Effector CD4-positive, alpha-beta T cell (primary cell): ENCODE measurements around the gene OTOG.

Experiments
- DNase-seq: peaks from one replicate; pipeline ENCODE4 v3.0.0-alpha.2; 2020

OTOG gene

DNA sequence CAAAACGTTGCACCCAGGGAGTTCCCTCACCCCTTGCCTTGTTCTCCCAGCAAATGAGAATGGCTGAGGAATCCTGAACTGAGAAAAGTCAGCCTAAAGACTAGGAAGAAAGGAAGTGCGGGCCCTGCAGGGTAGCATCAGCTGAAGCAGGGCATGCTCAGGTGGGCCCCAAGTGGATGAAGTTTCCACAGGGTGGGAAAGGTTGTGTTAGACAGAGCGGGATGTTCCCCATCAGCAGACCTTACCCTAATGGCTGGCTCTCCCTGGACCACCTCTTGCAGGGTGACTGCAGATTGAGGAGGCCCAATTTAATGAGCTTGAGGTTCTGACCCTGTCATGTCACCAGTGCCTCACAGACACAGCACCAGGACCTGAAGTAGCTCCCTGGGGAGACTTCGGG, 90.8 kb downstream of the OTOG start:
- DNase-seq: no peak

DNA sequence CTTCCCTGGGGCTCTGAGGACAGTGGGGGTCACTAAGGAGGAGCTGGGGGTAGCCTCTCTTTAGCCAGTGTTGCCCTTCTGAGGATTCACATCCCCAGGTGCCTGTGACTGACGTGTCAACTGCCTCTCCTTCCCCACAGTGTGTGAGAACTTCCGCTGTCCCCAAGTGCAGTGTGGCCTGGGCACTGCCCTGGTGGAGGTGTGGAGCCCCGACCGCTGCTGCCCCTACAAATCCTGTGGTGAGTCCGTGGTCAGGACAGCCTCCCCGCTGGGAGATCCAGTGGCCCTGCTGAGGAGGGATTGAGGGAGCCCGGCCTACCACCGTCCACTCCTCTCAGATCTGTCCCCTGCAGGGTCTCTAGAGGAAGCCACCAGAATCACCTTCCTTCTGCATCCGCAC, 91.3 kb downstream of the OTOG start:
- no peak for DNase-seq

DNA sequence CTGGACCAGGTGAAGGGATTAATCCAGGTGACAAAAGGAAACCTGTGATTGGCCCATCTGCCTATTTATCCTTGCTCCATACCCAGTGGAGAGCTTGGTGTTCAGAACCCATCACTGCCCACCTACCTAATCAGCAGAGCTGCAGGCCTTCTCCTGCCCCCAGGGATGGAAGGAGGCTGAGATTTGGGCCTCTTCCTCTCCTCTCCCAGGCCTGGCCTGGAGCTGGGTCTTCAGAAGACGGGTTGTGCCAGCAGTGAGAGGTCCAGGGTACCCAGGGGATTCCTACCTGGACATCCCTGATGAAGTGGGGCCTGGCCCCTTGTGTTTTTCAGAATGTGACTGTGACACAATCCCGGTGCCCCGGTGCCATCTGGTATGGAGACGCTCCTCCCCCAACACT, 92.0 kb downstream of the OTOG start:
- no peak for DNase-seq

DNA sequence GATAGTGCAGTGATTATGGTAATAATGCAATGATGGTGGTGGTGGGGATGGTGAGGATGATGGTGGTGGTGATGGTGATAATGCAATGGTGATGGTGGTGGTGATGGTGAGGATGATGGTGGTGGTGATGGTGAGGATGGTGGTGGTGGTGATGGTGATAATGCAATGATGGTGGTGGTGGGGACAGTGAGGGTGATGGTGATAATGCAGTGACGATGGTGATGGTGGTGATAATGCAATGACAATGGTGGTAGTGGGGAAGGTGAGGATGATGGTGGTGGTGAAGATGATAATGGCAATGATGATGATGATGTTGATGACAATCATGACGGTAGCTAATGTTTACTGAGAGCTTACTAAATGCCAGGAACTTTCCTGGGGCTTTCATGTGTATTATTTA, 92.7 kb downstream of the OTOG start:
- no peak for DNase-seq

DNA sequence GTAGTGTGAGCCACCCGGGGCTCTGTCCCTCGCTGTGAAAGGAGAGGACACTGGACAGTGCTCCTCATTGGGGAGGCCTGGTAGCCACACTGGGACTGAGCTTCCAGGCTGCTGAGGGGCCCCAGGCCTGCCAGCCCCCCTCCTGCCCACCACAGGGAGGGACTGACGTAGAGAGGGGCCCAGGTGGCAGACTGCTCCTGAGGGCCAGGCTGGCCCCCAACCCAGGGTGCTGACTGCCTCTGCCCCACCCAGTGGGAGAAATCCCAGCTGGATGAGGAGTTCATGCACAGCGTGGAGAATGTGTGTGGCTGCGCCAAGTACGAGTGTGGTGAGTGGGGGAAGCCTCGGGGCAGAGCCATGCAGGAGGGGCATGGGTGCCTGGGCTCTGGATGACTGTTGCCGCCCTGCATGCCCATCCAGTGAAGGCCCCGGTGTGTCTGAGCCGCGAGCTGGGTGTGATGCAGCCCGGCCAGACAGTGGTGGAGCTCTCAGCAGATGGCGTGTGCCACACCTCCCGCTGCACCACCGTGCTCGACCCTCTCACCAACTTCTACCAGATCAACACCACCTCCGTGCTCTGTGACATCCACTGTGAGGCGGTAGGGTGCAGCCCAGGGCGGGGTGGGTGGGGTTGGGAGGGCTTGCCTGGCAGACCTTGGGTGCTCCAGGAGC, 93.6 kb downstream of the OTOG start:
- DNase-seq: no peak

DNA sequence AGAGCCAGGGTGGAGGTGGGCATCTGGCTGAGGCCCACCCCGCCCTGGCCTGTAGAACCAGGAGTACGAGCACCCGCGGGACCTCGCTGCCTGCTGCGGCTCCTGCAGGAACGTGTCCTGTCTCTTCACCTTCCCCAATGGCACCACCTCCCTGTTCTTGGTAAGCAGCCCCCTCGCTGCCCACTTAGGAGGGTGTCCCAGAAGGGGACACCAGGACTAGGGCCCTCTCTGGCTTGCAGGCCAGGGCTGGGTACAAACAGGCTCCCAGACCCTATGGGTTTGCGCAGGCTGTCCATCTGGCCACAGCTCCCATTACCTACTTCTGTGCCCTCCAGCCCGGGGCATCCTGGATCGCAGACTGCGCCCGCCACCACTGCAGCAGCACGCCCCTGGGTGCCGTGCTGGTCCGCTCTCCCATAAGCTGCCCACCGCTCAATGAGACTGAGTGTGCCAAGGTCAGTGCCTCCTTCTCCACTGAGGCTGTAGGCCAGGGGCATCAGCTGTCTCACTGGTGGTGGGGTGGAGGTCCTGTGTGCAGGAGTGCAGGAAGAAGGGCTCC, 94.8 kb downstream of the OTOG start:
- no peak for DNase-seq

DNA sequence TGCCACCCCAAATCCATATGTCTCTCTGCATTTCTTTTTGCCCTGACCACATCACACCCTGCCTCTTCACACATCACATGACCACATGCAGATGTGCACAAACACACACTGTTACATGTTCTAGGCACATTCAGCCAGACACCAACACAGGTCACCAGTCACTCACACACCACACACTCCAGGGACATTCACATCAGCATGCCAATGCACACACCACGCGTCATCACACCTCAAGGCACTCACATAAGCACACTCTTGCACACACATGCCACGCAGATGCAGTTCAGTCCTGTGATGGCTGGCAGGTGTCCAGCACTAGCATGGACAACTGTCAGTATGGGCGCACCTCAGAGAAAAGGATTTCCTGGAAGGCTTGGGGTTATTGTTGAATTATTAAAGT, 95.3 kb downstream of the OTOG start:
- DNase-seq: no peak

DNA sequence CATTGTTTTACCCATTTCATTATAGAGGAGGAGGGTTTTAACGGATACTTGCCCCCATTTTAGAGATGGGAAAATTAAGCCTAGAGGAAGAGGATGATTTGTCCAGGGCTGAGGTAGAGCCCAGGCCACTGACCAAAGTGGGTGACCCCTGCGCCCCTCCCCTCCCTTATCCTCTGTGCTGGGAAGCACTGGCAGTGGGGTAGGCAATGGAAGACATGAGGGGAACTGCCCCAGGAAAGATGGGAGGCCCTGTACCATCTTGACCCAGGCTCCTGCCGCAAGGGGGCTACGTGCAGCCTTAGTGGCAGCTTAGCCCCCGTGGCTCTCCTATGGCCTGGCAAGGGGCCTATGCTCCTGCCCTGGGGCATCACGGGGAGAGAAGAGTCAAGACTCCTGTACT, 95.9 kb downstream of the OTOG start:
- DNase-seq: no peak

DNA sequence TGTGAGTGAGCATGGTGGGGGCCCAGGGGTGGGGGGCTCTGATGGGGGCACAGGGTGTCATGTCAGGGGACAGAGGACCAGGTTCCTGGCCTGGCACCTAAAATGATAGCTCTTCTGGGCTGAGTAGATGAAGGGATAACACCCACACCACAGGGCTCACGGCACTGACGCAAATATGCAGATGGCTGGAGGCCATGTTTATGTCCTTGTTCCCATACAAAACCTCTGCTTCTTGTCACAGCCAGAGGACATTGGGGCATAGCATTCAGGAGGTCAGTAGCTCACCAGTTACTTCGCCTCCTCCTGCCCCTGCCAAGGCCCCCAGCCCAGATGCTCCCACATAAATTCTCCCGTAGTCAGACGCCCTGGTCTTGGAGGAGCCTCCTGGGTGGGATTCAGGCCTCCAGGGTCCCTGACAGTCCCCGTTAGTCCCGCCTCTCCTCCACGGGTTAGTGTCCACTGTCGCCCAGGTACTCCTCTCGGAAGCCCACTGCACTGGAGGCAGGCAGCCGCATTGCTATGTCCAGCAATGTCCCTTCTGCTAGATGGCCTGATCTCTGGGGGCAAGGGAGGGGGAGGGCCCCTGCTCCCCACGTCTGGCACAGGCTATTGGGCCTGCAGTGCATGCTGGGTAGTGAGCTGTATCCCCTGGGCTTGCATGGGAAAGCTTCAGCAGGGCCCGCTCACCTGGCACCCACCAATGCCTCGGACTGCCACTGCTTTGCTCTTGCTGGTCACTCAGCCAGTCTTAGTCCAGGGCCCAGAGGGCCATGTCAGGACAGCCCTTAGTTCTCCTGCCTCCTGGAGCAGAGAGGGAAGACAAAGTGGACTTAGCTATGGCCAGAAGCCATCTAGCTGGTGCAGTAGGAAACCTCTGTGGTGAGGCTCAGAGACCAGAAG, 96.7 kb downstream of the OTOG start:
- DNase-seq: no peak

DNA sequence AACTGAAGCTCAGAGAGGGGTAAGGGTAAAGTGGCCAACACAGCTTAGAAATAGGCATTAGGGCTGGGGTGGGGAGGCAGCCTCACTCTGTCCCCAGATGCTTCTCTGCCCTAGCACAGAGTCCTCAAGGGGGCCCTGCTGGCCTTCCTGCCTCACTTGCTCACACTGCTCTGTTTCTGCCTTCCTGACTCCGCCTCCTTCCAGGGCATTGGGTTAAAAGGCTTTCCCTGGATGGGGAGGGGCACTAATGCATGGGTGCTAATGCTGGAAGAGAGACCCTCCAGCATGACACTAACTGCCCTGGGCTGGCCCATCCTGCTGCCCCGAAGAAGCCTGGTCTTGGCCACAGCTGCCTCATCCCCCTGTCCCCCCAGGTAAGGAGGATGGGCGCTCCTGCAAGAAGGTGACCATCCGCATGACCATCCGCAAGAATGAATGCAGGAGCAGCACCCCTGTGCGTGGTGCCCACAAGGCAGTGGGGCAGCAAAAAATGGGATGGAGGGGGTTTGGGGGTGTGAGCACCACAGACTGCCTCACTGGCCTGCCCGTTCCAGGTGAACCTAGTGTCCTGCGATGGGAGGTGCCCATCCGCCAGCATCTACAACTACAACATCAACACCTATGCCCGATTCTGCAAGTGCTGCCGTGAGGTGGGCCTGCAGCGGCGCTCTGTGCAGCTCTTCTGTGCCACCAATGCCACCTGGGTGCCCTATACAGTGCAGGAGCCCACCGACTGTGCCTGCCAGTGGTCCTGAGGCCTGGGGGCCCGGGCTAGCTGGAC, 98.3 kb downstream of the OTOG start:
- no peak for DNase-seq

DNA sequence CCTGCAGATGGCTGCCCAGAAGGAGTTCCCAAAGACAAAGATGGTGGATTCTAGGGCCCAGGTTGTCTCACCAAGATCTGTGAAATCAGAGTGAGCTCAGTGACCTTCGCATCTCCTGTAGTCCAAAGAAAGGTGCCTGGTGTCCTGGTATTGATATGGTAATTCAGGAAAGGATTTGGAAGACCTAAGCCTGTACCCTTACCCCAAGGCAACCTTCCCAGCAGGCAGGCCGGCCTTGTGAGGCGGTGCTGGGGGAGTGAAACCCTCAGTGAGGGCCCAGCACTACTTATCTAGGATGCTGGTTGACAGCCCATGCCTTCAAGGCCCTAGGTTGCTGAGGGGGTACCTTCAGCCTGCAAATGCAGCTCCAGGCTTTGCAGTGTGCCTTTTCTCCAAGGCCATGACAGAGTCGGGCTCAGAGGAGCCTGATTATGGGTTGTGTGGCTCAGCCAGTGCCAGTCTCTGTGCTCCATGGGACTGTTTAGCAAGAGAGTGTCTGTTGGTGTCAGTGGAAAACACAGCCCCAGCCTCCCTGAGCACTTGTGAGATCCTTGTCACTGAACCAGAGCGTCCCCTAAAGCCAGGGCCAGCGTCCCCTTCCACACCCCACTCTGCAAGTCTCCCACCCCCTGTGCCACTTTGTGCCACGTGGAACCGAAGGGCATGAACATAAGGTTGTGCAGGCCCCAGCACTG, 99.5 kb downstream of the OTOG start:
- DNase-seq: no peak

DNA sequence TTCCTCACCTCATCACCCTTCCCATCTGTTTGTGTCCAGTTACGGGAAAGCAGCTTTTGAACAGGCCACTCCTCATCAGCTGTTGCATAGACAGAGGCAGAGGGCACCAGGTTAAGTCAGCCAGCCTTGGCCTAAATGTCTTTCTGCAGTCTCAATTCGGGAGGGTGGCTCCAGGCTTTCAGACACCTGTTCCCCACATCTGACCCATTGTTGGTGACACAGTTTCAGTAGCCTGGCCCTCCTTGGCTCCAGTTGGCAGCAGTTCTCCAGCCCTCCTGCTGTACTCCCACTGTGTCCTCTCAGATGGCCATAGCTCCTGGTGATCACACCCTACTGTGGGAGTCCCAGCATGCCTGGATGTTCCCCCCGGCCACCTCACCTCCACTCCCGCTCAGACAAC, 101.5 kb downstream of the OTOG start:
- no peak for DNase-seq

DNA sequence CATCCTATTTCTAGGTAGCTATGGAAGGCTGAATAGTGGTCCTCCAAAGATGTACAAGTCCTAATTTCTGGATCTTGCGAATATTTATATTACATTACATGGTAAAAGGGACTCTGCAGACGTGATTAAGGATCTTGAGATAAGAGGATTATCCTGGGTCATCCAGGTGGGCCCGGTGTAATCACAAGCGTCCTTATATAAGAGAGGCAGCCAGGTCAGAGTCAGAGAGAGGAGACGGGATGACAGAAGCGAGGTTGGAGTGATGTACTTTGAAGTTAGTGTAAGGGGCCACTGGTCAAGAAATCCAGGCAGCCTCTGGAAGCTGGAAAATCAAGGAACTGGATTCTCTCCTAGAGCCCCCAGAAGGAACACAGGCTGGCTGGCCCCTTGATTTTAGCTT, 102.2 kb downstream of the OTOG start:
- no peak for DNase-seq

DNA sequence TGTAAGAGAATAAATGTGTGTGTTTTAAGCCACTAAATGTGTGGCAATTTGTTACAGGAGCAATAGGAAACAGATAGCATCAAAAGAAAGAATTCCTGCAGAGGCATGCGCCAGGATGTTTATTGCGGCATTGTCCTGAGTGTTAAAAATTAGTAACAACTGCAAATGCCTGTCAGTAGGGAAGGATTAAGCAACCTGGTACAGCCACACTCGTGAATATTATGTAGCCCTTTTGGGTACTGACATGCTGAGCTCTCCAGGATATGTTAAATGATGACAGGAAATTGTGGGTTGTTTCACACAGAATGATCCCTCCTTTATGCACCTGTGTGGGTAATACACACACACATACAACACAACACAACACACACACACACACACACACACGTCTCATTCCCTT, 102.6 kb downstream of the OTOG start:
- DNase-seq: no peak

DNA sequence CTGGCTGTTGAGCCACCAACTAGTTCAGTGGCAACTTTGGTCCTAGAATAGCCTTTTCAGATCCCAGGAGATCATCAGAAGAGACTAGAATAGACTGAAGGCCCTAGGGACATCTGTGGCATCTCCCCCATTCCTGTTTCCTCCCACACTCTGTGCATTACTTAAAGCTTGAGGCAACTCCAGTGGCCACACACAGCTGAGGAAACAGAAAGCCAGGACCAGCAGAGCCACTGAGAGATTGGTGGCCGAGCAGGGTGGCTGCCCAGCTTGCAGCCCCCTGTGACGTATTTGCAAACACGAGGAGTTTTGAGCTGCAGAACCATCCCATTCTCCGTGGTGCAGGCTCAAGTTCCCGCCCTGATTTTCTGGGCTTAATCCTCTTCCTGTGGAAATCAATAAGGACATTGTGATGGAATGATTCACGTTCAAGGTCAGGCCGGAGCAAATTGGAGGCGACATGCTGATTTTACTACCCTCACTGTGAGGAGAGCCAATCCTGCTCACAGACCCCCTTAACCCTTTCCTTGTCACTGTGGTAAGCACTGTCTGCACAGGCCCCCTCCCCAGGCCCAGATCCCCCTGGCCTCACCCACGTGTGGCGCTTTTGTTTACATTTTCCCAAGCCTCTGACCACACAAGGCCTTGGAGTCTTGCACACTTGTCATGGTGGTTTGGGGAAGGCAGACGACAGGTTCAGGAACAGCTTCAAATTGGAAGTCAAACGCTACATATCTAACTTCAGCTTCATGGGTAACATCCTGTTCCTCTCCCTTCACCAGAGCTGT, 103.3 kb downstream of the OTOG start:
- no peak for DNase-seq

DNA sequence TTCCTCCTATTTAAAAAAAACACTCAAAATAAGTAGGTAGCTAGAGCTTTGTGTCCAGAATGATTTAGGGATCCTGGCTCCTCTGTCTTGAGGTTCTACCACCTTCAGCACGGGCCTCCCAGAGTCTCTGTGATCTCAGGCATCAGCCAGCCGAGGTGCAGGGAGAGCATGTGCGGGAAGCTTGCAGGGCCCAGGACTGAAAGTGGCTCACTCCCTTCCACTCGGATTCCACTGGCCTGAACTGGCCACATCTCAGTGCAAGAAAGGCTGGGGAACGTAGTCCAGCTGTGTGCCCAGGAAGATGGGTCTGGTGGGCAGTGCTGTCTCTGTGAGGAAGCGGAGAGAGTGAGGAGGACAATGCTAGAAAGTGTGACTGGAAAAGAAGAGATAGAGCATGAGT, 104.0 kb downstream of the OTOG start:
- no peak for DNase-seq

DNA sequence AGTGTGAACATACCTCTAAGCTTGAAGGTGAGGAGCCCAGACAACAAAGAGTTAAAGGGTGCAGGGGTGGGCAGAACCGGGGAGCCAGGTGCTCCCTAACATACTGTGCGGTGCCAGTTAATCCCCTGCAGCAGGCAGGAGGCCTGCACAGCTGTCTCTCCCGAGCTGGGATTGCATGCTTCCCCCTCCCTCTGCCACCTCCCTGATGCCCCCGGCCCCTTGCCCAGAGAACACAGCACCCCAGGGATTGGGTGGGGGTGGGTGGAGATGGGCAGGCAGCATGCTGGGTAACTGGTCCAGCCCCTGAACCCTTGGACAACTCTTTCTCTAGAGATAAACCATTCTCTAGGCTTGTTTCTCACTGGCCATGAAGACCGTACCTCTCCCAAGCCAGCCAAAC, 104.6 kb downstream of the OTOG start:
- no peak for DNase-seq

DNA sequence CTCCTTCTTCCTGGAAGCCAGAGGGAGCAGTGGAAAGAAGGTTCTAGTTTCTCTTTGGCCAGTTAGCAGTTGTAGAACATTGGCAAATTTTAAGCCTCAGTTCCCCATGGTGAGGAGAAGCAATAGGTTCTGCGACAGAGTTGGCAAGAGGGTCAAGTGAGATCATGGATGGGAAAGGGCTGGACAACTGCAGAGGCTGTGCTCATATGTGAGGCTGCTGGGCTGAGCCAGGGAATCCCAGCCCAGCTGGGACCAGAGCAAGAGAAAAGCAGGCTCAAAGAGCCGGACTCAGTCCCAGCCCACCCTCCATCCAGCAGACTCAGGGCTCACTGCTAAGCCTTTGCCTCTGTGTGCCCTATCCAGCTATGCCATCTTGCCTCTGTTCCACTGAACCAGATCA, 105.5 kb downstream of the OTOG start:
- DNase-seq: no peak

DNA sequence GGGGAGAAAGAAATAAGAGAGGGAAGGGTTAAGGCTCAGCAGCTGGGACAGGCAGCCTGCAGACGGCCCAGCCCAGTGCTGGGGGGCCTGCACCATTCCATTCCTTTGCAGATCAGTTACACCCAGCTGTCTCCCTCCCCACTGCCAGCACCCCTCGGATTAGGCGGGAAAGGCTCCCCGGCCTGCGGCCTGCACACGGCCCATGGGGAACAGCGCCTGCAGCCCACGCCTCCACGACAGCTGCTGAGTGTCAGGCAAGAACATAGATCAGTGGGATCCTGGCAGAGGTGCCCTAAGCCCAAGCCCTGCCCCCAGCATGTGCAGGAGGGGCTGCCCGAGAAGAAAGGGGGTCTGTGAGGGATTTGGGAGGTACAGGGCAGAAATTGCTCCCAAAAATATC, 106.6 kb downstream of the OTOG start:
- DNase-seq: no peak

DNA sequence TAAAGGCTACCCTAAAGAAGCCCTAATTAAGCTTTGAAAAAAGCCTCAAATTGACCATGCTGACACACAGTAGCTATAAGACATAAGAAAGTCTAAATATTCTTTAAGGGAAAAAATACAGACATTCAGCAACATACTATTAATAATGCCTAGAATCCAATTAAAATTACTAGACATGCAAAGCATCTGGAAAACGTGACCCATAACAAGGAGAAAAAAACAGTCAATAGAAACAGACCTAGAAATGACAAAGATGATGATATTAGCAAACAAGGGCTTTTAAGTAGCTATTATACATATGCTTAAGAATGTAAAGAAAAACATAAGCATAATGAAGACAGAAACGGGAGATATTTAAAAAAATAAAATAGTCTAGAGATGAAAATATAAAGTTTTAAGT, 108.6 kb downstream of the OTOG start:
- no peak for DNase-seq

DNA sequence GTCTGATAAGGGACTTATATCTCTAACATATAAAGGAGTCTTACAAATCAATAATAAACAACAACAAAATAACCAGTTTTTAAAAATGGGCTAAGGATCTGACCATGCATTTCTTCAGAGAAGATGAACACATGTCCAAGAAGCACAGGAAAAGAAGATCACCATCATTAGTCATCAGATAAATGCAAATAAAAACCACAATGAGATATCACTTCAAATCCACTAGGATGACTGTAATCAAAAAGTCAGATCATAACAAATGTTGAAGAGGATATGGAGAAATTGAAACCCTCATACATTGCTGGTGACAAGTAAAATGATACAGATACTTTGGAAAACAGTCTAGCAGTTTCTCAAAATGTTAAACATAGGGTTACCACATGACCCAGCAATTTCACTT, 111.2 kb downstream of the OTOG start:
- DNase-seq: no peak

DNA sequence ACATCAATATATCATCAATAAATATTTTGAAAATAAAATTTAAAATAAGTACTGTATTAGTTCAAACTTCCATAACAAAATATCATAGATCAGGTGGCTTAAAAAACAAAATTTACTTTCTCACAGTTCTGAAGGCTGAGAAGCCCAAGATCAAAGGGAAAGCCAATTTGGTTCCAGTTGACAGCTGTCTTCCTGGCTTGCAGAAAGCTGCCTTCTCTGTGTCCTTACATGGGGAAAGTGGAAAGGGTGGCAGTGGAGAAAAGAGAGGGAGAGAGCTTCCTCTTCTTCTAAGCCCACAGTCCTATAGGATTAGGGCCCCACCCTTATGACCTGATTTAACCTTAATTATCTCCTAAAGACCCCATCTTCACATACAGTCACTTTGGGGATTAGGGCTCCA, 121.1 kb downstream of the OTOG start:
- DNase-seq: no peak
